ENCODE results near the gene PYGB. TPM values are rescaled to one million over a fixed set of nuclear protein-coding genes. Genes with fewer than 3 reads are reported as not detected.

Gene PYGB
- total and polyA plus RNA-seq, 7 donors = 4.9 to 22.3 (median 9.5) TPM

DNA sequence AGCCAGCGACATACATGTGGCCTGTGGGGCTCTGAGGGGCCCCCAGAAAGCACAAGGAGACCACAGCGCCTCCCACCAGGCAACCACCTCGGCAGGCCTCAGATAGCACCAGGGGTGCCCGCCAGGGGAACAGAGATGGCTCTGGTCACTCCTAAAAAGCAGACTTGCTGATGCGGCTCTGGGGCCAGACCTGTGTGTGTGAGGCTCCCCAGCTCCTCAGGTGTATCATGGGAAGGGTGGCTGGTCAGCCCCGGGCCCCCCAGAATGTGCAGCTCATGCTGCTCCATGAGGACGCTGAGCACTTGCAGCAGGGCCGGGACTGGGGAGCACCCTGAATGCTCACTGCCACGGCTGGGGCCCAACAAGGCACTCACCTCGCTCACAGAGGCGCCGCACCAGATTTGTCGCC is 60.2 kb downstream of the PYGB start:
- Histone ChIP-seq H3K9me3 (no peaks in the 10 kb centered on the region), H3K27me3 (ENCODE audit: insufficient read depth in 3 of 3, low read length in 2 of 3) (no peaks in the 10 kb centered on the region), H3K27ac (no peak overlapping the region), H3K4me3 (no peak overlapping the region), H3K4me1 (peaks cover 22% of the 10 kb centered on the region), H3K36me3 (ENCODE audit: insufficient read depth in 1 of 2, low read depth in 1 of 2) (peaks cover 0 to 22% of the 10 kb centered on the region in 2 donors)
- intact Hi-C loops (cut with DNase I) = no loop called here
- TF ChIP-seq, protein P1, sequence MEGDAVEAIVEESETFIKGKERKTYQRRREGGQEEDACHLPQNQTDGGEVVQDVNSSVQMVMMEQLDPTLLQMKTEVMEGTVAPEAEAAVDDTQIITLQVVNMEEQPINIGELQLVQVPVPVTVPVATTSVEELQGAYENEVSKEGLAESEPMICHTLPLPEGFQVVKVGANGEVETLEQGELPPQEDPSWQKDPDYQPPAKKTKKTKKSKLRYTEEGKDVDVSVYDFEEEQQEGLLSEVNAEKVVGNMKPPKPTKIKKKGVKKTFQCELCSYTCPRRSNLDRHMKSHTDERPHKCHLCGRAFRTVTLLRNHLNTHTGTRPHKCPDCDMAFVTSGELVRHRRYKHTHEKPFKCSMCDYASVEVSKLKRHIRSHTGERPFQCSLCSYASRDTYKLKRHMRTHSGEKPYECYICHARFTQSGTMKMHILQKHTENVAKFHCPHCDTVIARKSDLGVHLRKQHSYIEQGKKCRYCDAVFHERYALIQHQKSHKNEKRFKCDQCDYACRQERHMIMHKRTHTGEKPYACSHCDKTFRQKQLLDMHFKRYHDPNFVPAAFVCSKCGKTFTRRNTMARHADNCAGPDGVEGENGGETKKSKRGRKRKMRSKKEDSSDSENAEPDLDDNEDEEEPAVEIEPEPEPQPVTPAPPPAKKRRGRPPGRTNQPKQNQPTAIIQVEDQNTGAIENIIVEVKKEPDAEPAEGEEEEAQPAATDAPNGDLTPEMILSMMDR (IDR thresholded peaks at IDR 0.05) = no peak
- WGBS, 3 donors = 94 to 96% (median 96%) methylated on average over 13 of the region's 13 CpGs
- no peak for ATAC-seq
- no peak for DNase-seq

DNA sequence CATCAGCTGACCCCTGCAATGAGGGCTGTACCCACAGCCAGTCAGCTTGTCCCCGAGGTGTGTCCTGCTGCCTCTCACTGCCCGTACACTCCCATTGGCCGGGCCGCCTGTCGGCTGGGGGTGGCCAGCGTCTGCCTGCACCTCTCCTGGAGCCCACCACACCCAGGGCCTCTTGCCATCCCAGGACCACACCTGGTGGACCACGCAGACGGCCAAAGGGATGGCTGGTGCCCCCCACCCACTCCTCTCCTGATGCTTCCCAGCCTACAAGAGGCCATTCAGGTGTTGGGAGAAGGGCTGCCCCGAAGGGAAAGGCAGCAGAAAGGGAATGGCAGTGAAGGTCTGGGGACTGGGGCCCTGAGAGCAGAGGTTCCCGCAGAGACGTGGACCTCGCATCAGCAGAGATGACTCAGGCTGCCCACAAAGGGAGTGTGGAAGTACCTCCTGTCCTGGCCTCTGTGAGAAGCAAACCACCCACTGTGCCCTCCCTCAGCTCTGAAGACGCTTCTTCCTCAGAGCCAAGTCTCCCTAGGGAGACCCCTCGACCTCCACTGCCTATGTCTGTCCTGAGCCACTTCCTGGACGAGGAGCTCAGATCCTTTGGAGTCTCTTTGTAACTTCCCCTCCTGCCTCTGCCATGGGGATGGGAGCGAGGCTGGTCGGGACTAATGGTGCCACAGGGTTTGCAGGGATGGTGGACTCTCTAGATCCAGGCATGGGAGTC is 60.9 kb downstream of the PYGB start:
- H3K27ac ChIP-seq = no peak overlapping the region
- WGBS, 3 donors = 87 to 90% (median 90%) methylated on average over 17 of the region's 17 CpGs
- DNase-seq (no peak), ATAC-seq (no peak)
- H3K4me1 ChIP-seq = peaks cover 22% of the 10 kb centered on the region
- no peaks in the 10 kb centered on the region for H3K27me3 ChIP-seq (ENCODE audit: insufficient read depth in 3 of 3, low read length in 2 of 3)
- no peak overlapping the region for H3K4me3 ChIP-seq
- H3K9me3 ChIP-seq = no peaks in the 10 kb centered on the region
- TF ChIP-seq, protein P1 (IDR thresholded peaks at IDR 0.05) = no peak
- peaks cover 0 to 21% of the 10 kb centered on the region in 2 donors for H3K36me3 ChIP-seq (ENCODE audit: insufficient read depth in 1 of 2, low read depth in 1 of 2)
- intact Hi-C loops (cut with DNase I) = no loop called here

DNA sequence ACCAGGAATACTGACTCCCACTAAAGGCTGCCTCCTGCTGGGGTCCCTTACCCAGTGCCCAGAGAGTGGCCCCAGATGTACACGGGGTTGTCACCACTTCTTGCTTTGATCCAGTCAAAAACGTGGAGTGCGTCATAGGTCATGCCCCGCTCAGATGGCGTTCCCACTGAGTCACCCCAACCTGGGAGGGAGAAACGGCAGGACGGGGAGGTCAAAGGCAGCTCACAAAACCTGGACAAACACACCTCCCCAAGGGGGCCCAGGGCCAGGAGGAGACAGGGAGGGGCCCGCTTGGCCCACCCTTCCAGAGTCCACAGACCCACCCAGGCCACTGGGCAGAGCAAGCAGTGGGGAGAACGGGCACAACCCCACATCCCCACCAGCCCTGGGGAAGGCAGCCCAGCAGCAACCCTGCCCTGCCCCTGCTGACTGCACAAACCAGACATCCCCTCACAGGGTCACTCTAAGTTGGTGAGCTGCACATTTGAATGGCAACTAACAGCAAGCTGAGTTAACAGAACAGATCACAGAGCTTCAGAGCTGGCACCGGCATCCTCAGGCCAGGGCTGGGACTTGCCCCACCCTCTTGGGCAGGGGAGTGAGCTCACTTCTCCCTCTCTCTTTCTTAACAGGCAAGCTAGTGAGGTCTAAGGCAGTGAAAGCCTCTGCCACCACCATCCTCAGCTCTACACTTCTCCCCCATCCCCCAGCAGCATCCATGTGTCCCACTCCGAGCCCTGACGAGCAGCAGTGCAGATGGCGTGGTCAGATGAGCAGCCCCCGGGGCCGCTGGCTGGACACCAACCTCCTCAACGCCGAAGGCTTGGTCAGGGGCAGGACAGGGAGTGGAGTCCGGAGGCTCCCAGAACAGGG is 61.7 kb downstream of the PYGB start:
- H3K27ac ChIP-seq = peak overlapping the region; percentile 78
- WGBS, 3 donors = 73 to 79% (median 75%) methylated on average over 18 of the region's 18 CpGs
- ATAC-seq (peak; percentile 35 to 55 (median 52)), DNase-seq (peak in 1 of 2 donors; percentile 72)
- H3K4me1 ChIP-seq = peaks cover 22% of the 10 kb centered on the region
- H3K27me3 ChIP-seq (ENCODE audit: insufficient read depth in 3 of 3, low read length in 2 of 3) = no peaks in the 10 kb centered on the region
- TF ChIP-seq, protein P1 (IDR thresholded peaks at IDR 0.05) = no peak
- H3K9me3 ChIP-seq = no peaks in the 10 kb centered on the region
- intact Hi-C loops (cut with DNase I) = loop anchor here (5.0 to 10.0 kb wide), 2 partner anchors 73 to 85 kb away; partner anchors contain the start of gene ABHD12 (in 1 of the 2)
- H3K36me3 ChIP-seq (ENCODE audit: insufficient read depth in 1 of 2, low read depth in 1 of 2) = peaks cover 0 to 22% of the 10 kb centered on the region in 2 donors
- H3K4me3 ChIP-seq = no peak overlapping the region

DNA sequence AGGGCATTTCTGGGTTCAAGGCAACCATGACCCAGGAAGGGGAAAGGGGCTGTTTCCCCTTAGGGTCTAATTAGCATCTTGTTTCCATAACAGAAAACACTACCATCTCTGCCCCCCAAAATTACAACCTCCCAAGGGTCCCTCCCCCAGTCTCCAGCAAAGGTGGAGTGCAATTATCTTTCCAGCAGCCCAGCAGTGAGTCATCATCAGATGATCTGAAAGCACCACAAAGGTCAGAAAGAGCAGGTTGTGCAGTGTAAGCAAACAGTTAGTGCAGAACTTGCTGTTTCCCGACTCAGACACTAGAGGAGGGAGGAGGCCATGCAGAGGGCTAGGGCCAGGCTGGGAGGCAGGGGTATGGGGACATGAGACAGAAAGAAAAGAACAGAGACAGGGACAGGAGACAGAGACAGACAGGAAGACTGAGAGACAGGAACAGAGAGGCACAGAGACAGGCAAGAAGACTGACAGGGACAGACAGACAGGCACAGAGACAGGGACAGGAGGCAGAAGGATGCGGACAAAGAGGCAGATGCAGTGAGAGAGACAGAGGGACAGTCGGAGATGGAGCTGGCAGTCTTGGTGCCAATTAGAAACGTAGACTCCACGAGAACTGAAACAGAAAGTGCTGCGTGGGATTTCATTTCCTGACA is 62.5 kb downstream of the PYGB start:
- H3K36me3 ChIP-seq (ENCODE audit: insufficient read depth in 1 of 2, low read depth in 1 of 2) = peaks cover 0 to 22% of the 10 kb centered on the region in 2 donors
- H3K27ac ChIP-seq = peak overlapping the region; percentile 78
- TF ChIP-seq, protein P1 (IDR thresholded peaks at IDR 0.05) = peak; percentile 20
- ATAC-seq (peak; percentile 85 to 87 (median 86)), DNase-seq (no peak)
- peak overlapping the region; percentile 6 for H3K4me3 ChIP-seq
- H3K4me1 ChIP-seq = peaks cover 22% of the 10 kb centered on the region
- no peaks in the 10 kb centered on the region for H3K27me3 ChIP-seq (ENCODE audit: insufficient read depth in 3 of 3, low read length in 2 of 3)
- H3K9me3 ChIP-seq = no peaks in the 10 kb centered on the region
- intact Hi-C loops (cut with DNase I) = loop anchor here (5.0 to 10.0 kb wide), 2 partner anchors 72 to 84 kb away; partner anchors contain the start of gene ABHD12 (in 1 of the 2)
- 12 to 14% (median 14%) methylated on average over 6 of the region's 6 CpGs for WGBS, 3 donors

Measured in psoas muscle (tissue), 8 donors.